Measurements from ENCODE around the gene SENP8.

The SENP8 gene

GRCh38 chr15:72180761-72181324, 62.6 kb downstream of the SENP8 start:
- no peak overlapping the region for H3K4me3 ChIP-seq (ENCODE audit: low read length)
- TF ChIP-seq CTCF (conservative IDR thresholded peaks at IDR 0.05; ENCODE audit: low read length): no peak
- DNase-seq (ENCODE audit: low read depth): no peak

- no peak for TF ChIP-seq CTCF (conservative IDR thresholded peaks at IDR 0.05; ENCODE audit: low read length)
- H3K4me3 ChIP-seq (ENCODE audit: low read length): no peak overlapping the region
- DNase-seq (ENCODE audit: low read depth): no peak
Observed at GRCh38 chr15:72182244-72182643, 64.0 kb downstream of the SENP8 start.

GRCh38 chr15:72182673-72183072, 64.5 kb downstream of the SENP8 start:
- TF ChIP-seq CTCF (conservative IDR thresholded peaks at IDR 0.05; ENCODE audit: low read length): no peak
- H3K4me3 ChIP-seq (ENCODE audit: low read length): no peak overlapping the region
- DNase-seq (ENCODE audit: low read depth): no peak

GRCh38 chr15:72183781-72184164, 65.6 kb downstream of the SENP8 start:
- H3K4me3 ChIP-seq (ENCODE audit: low read length): peak overlapping the region; percentile 39
- TF ChIP-seq CTCF (conservative IDR thresholded peaks at IDR 0.05; ENCODE audit: low read length): no peak
- no peak for DNase-seq (ENCODE audit: low read depth)

GRCh38 chr15:72184165-72184811, 66.1 kb downstream of the SENP8 start:
- peak; percentile 36 for DNase-seq (ENCODE audit: low read depth)
- H3K4me3 ChIP-seq (ENCODE audit: low read length): peak overlapping the region; percentile 39
- no peak for TF ChIP-seq CTCF (conservative IDR thresholded peaks at IDR 0.05; ENCODE audit: low read length)

GRCh38 chr15:72189250-72189902, 71.2 kb downstream of the SENP8 start:
- TF ChIP-seq CTCF (conservative IDR thresholded peaks at IDR 0.05; ENCODE audit: low read length): no peak
- no peak for DNase-seq (ENCODE audit: low read depth)
- no peak overlapping the region for H3K4me3 ChIP-seq (ENCODE audit: low read length)

- H3K4me3 ChIP-seq (ENCODE audit: low read length): no peak overlapping the region
- TF ChIP-seq CTCF (conservative IDR thresholded peaks at IDR 0.05; ENCODE audit: low read length): no peak
- DNase-seq (ENCODE audit: low read depth): no peak
Observed at GRCh38 chr15:72192416-72192815, 74.2 kb downstream of the SENP8 start.
